Panc1 (cell line): ENCODE data around the gene SPINK13. TPM values are rescaled to one million over a fixed set of nuclear protein-coding genes. Genes with fewer than 3 reads are reported as not detected.

ENCODE experiments used
- ATAC-seq: fragments of 200-7000 bp; cut with Tn5 transposase; 2 replicates; pipeline ENCODE4 v1.9.1; 2020; ENCODE audit warnings: mild to moderate bottlenecking, moderate library complexity
- BruUV-seq: library from RNA; stranded (reverse); fragments of 400-500 nt; replicated peaks from 2 replicates; lab custom pipeline; 2021; lab: Mats Ljungman, UMichigan
- CTCF ChIA-PET: fragments of 300-600 bp; sonication (Branson Sonifier 250); formaldehyde crosslinking; loops from one replicate; lab custom pipeline; 2022; ENCODE audit warnings: antibody characterized with exemption; lab: Charles Lee
- POLR2A ChIA-PET: fragments of 300-600 bp; sonication (Branson Sonifier 250); formaldehyde crosslinking; loops from one replicate; lab custom pipeline; 2022; ENCODE audit warnings: antibody characterized with exemption; lab: Charles Lee
- DNase-seq: peaks from one replicate; pipeline ENCODE4 v3.0.0-alpha.2; 2010; ENCODE audit warnings: low read depth, low spot score
- H3K27ac ChIP-seq: 2 replicates; pipeline ENCODE4 v1.5.1; 2011; ENCODE audit warnings: mild to moderate bottlenecking, low read length, inconsistent platforms
- H3K27me3 ChIP-seq: fragments of 200-500 bp; sonication (Bioruptor generic); 2 replicates; pipeline ENCODE4 v1.6.0; 2014; ENCODE audit warnings: low read length, inconsistent platforms; ENCODE audit not compliant: control insufficient read depth, insufficient read depth
- H3K36me3 ChIP-seq: fragments of 200-500 bp; sonication (Bioruptor generic); 2 replicates; pipeline ENCODE4 v1.5.1; 2014; ENCODE audit warnings: inconsistent platforms, mild to moderate bottlenecking, low read length, moderate library complexity; ENCODE audit not compliant: control insufficient read depth, insufficient read depth
- H3K4me1 ChIP-seq: 2 replicates; pipeline ENCODE4 v1.5.1; 2011; ENCODE audit warnings: inconsistent platforms, mild to moderate bottlenecking, low read length, moderate library complexity; ENCODE audit not compliant: control insufficient read depth, insufficient read depth
- H3K4me3 ChIP-seq, 2 experiments: 2 replicates each; pipeline ENCODE4 v1.5.1; 2011 to 2012; ENCODE audit warnings: low read depth in 2 of 2, low read length in 2 of 2, mild to moderate bottlenecking in 2 of 2, inconsistent platforms in 1 of 2, moderate library complexity in 1 of 2
- H3K9me3 ChIP-seq: fragments of 200-500 bp; sonication (Bioruptor generic); 2 replicates; pipeline ENCODE4 v1.5.1; 2014; ENCODE audit warnings: low read depth, mild to moderate bottlenecking, inconsistent platforms, low read length, moderate library complexity; ENCODE audit not compliant: control insufficient read depth, insufficient read depth
- CTCF ChIP-seq: fragments of 450-650 bp; IDR thresholded peaks from 2 replicates; pipeline ENCODE4 v1.5.1; 2017; ENCODE audit warnings: mild to moderate bottlenecking
- POLR2AphosphoS5 ChIP-seq: IDR thresholded peaks from 2 replicates; pipeline ENCODE4 v1.6.1; 2012; ENCODE audit warnings: mild to moderate bottlenecking, low read depth, low read length, moderate library complexity
- REST ChIP-seq, 2 experiments: IDR thresholded peaks; 2 replicates each; pipeline ENCODE4 v1.6.1; 2011 to 2012; ENCODE audit warnings: low read depth in 2 of 2, control low read depth in 1 of 2, low read length in 1 of 2, mild to moderate bottlenecking in 1 of 2, moderate library complexity in 1 of 2; ENCODE audit not compliant: insufficient read depth in 1 of 2
- SIN3A ChIP-seq: IDR thresholded peaks from 2 replicates; pipeline ENCODE4 v1.6.1; 2012; ENCODE audit warnings: low read depth, mild to moderate bottlenecking, low read length, moderate library complexity, borderline replicate concordance; ENCODE audit not compliant: insufficient read depth
- TCF7L2 ChIP-seq: IDR thresholded peaks from 2 replicates; pipeline ENCODE4 v1.6.1; 2011; ENCODE audit warnings: mild to moderate bottlenecking, low read depth, low read length, inconsistent platforms
- in situ Hi-C: cut with HindIII; loops from 2 replicates; pipeline ENCODE4 v1.10.0; 2016; ENCODE audit warnings: low sequenced_read_pairs, low pct_unique_long_range_greater_than_20kb
- intact Hi-C: fragments of 100-400 bp; cut with micrococcal nuclease; formaldehyde crosslinking; loops from one replicate; pipeline ENCODE4 v1.10.0; 2022; ENCODE audit not compliant: unreplicated experiment
- total RNA-seq: library from RNA; stranded (reverse); gene quantifications from one replicate; pipeline ENCODE4 v1.2.1, GENCODE V29; 2021; ENCODE audit not compliant: unreplicated experiment

The SPINK13 gene
- total RNA-seq, 1 experiment from 2014 or later, result not detected

GRCh38 chr5:148259288-148259687, 9.3 kb upstream of the SPINK13 start:
- no peaks in the 10 kb centered on the region for H3K27me3 ChIP-seq
- TF ChIP-seq POLR2AphosphoS5 (no peak), REST (IDR thresholded peaks at IDR 0.05; ENCODE audit: insufficient read depth in 1 of 2, low read depth in 2 of 2, low read length in 1 of 2) (no peak), TCF7L2 (no peak), CTCF (no peak), SIN3A (no peak)
- no peaks in the 10 kb centered on the region for H3K36me3 ChIP-seq
- CTCF ChIA-PET, result no interaction called here
- H3K4me1 ChIP-seq, result no peaks in the 10 kb centered on the region
- intact Hi-C loops (no loop called here), in situ Hi-C loops (no loop called here)
- ATAC-seq (no peak), DNase-seq (no peak)
- no TSS peak for BruUV-seq
- POLR2A ChIA-PET, result no interaction called here
- no peaks in the 10 kb centered on the region for H3K9me3 ChIP-seq
- no peak overlapping the region for H3K4me3 ChIP-seq
- no peak overlapping the region for H3K27ac ChIP-seq

- H3K4me3 ChIP-seq, result no peak overlapping the region
- BruUV-seq, result no TSS peak
- no peak for ATAC-seq
These were observed 7.4 kb upstream of the SPINK13 start for GRCh38 chr5:148261221-148261620.

More at GRCh38 chr5:148261221-148261620, 7.4 kb upstream of the SPINK13 start:
- no peaks in the 10 kb centered on the region for H3K36me3 ChIP-seq
- in situ Hi-C loops, result no loop called here
- H3K4me1 ChIP-seq, result no peaks in the 10 kb centered on the region
- no peak overlapping the region for H3K27ac ChIP-seq
- intact Hi-C loops, result no loop called here
- POLR2A ChIA-PET, result no interaction called here
- no peak for DNase-seq
- TF ChIP-seq CTCF (no peak), REST (IDR thresholded peaks at IDR 0.05; ENCODE audit: insufficient read depth in 1 of 2, low read depth in 2 of 2, low read length in 1 of 2) (no peak), SIN3A (no peak), POLR2AphosphoS5 (no peak), TCF7L2 (no peak)
- no peaks in the 10 kb centered on the region for H3K27me3 ChIP-seq
- CTCF ChIA-PET, result no interaction called here
- no peaks in the 10 kb centered on the region for H3K9me3 ChIP-seq
